ENCODE results near the gene DGCR2. TPM values are rescaled to one million over a fixed set of nuclear protein-coding genes. Genes with fewer than 3 reads are reported as not detected.

Gene DGCR2
- total RNA-seq, 1 experiment from 2014 or later, result 42.9 TPM

DNA sequence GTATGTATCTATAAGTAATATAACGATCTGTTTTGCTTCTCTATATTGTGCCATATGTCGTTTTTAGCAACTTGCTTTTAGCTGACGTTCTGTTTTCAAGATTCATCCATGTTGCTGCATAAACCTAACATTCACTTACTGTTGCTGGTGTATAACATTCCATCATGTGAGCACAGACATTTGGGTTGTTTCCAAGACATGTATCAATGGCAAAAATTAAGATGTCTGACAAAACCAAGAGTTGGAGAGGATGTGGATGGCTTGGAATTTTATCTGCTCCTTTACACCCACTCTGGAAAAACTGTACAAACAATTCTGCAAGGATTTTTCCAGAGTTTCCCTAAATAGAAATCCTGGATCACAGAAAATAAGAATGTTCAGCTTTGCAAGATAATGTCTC is 40.9 kb downstream of the DGCR2 start:
- Histone ChIP-seq H3K36me3 (ENCODE audit: control insufficient read depth in 1 of 2, insufficient read depth in 2 of 2, low read length in 2 of 2) (0 out of 4 replicates have a peak, but pooled peaks cover 0 to 9% of the 10 kb centered on the region in 2 experiments), H3K4me3 (replicated peaks in 1 of 2; ENCODE audit: low read depth in 1 of 2, low read length in 2 of 2) (no peak overlapping the region), H4K20me1 (ENCODE audit: insufficient read depth) (peaks cover 3% of the 10 kb centered on the region; the same call in 1 of the 2 replicates), H3K79me2 (ENCODE audit: insufficient read depth, low read length) (peaks cover 8% of the 10 kb centered on the region; the same call in 1 of the 2 replicates), H3K4me1 (ENCODE audit: control insufficient read depth in 1 of 2, insufficient read depth in 2 of 2, low read length in 2 of 2) (peaks cover 12 to 14% of the 10 kb centered on the region in 2 experiments), H3K27me3 (ENCODE audit: insufficient read depth, low read length) (no peaks in the 10 kb centered on the region), H3K27ac (ENCODE audit: low read depth, low read length) (no peak overlapping the region), H2AFZ (ENCODE audit: low read depth, low read length, poor library complexity, severe bottlenecking) (no peak overlapping the region), H3K4me2 (ENCODE audit: low read length) (no peak overlapping the region), H3K9me3 (ENCODE audit: control insufficient read depth in 1 of 2, insufficient read depth in 1 of 2, low read depth in 1 of 2, low read length in 2 of 2) (no peaks in the 10 kb centered on the region), H3K9me2 (ENCODE audit: insufficient read depth) (no peaks in the 10 kb centered on the region), H3K9ac (ENCODE audit: low read length) (no peak overlapping the region)
- no peak for ATAC-seq
- DNase-seq (ENCODE audit: low read depth, low spot score), result no peak
- no peak for TF ChIP-seq YY1 (IDR thresholded peaks at IDR 0.05; ENCODE audit: extremely low read depth, insufficient replicate concordance, low read depth, low read length)
- TF ChIP-seq CEBPB (IDR thresholded peaks at IDR 0.05; ENCODE audit: low read depth), result no peak
- TF ChIP-seq, protein P1, sequence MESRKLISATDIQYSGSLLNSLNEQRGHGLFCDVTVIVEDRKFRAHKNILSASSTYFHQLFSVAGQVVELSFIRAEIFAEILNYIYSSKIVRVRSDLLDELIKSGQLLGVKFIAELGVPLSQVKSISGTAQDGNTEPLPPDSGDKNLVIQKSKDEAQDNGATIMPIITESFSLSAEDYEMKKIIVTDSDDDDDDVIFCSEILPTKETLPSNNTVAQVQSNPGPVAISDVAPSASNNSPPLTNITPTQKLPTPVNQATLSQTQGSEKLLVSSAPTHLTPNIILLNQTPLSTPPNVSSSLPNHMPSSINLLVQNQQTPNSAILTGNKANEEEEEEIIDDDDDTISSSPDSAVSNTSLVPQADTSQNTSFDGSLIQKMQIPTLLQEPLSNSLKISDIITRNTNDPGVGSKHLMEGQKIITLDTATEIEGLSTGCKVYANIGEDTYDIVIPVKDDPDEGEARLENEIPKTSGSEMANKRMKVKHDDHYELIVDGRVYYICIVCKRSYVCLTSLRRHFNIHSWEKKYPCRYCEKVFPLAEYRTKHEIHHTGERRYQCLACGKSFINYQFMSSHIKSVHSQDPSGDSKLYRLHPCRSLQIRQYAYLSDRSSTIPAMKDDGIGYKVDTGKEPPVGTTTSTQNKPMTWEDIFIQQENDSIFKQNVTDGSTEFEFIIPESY (IDR thresholded peaks at IDR 0.05; ENCODE audit: extremely low read depth, insufficient replicate concordance, low read length), result no peak
- TF ChIP-seq RAD21 (IDR thresholded peaks at IDR 0.05; ENCODE audit: low read depth), result no peak
- TF ChIP-seq CBX3 (IDR thresholded peaks at IDR 0.05; ENCODE audit: low read depth), result no peak
- no peak for TF ChIP-seq SIN3A (IDR thresholded peaks at IDR 0.05; ENCODE audit: low read depth)
- TF ChIP-seq, protein P2, sequence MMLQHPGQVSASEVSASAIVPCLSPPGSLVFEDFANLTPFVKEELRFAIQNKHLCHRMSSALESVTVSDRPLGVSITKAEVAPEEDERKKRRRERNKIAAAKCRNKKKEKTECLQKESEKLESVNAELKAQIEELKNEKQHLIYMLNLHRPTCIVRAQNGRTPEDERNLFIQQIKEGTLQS (IDR thresholded peaks at IDR 0.05), result no peak
- no peak for TF ChIP-seq ZFX (IDR thresholded peaks at IDR 0.05)
- no peak for TF ChIP-seq EZH2phosphoT487 (IDR thresholded peaks at IDR 0.05; ENCODE audit: borderline replicate concordance)
- TF ChIP-seq, protein P3, sequence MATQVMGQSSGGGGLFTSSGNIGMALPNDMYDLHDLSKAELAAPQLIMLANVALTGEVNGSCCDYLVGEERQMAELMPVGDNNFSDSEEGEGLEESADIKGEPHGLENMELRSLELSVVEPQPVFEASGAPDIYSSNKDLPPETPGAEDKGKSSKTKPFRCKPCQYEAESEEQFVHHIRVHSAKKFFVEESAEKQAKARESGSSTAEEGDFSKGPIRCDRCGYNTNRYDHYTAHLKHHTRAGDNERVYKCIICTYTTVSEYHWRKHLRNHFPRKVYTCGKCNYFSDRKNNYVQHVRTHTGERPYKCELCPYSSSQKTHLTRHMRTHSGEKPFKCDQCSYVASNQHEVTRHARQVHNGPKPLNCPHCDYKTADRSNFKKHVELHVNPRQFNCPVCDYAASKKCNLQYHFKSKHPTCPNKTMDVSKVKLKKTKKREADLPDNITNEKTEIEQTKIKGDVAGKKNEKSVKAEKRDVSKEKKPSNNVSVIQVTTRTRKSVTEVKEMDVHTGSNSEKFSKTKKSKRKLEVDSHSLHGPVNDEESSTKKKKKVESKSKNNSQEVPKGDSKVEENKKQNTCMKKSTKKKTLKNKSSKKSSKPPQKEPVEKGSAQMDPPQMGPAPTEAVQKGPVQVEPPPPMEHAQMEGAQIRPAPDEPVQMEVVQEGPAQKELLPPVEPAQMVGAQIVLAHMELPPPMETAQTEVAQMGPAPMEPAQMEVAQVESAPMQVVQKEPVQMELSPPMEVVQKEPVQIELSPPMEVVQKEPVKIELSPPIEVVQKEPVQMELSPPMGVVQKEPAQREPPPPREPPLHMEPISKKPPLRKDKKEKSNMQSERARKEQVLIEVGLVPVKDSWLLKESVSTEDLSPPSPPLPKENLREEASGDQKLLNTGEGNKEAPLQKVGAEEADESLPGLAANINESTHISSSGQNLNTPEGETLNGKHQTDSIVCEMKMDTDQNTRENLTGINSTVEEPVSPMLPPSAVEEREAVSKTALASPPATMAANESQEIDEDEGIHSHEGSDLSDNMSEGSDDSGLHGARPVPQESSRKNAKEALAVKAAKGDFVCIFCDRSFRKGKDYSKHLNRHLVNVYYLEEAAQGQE (IDR thresholded peaks at IDR 0.05; ENCODE audit: low read depth), result no peak
- TF ChIP-seq SP1 (IDR thresholded peaks at IDR 0.05; ENCODE audit: low read depth), result no peak
- no peak for TF ChIP-seq ELF1 (IDR thresholded peaks at IDR 0.05; ENCODE audit: borderline replicate concordance, low read depth)
- TF ChIP-seq ZNF274 (IDR thresholded peaks at IDR 0.05; ENCODE audit: low read depth, low read length), result no peak
- no peak for TF ChIP-seq SRF (IDR thresholded peaks at IDR 0.05; ENCODE audit: low read depth)
- TF ChIP-seq TCF7L2 (IDR thresholded peaks at IDR 0.05; ENCODE audit: borderline replicate concordance, extremely low read depth, insufficient read depth, insufficient read length), result no peak
- TF ChIP-seq POLR2A (IDR thresholded peaks at IDR 0.05; ENCODE audit: borderline replicate concordance, extremely low read depth, insufficient read depth, insufficient read length), result no peak
- TF ChIP-seq EZH2 (IDR thresholded peaks at IDR 0.05), result no peak
- no TSS peak for BruUV-seq (replicated peaks)
- ChIA-PET RAD21 (ENCODE audit: low non-redundant PET in 1 of 2, low total read pairs in 2 of 2, uncharacterized antibody in 2 of 2, unreplicated experiment in 2 of 2) (no interaction called here), CTCF (no interaction called here), POLR2A (no interaction called here)
- intact Hi-C loops (cut with micrococcal nuclease), result no loop called here
